ENCODE results near the gene PIK3C2B.

GRCh38 chr1:204450461-204451257, 43.9 kb downstream of the PIK3C2B start:
- TF ChIP-seq CTCF (IDR thresholded peaks at IDR 0.05; ENCODE audit: control extremely low read depth in 1 of 3, insufficient read depth in 1 of 3, low read depth in 1 of 3, low read length in 3 of 3): no peak
- no peak for TF ChIP-seq RAD21 (IDR thresholded peaks at IDR 0.05 in 1 of 2, conservative IDR thresholded peaks at IDR 0.05 in 1 of 2; ENCODE audit: low read depth in 2 of 2, low read length in 2 of 2)
- no peak for TF ChIP-seq ZNF274 (IDR thresholded peaks at IDR 0.05; ENCODE audit: borderline replicate concordance, extremely low read depth, low read length)
- TF ChIP-seq NANOG (IDR thresholded peaks at IDR 0.05; ENCODE audit: insufficient read depth, low read depth, low read length, poor library complexity, severe bottlenecking): no peak
- no peak for TF ChIP-seq TBP (IDR thresholded peaks at IDR 0.05; ENCODE audit: low read depth, low read length)
- TF ChIP-seq POLR2AphosphoS5 (IDR thresholded peaks at IDR 0.05; ENCODE audit: low read depth, low read length): no peak
- no peak for TF ChIP-seq BACH1 (IDR thresholded peaks at IDR 0.05; ENCODE audit: low read length)
- TF ChIP-seq HDAC6 (IDR thresholded peaks at IDR 0.05; ENCODE audit: low read depth, low read length): no peak
- TF ChIP-seq SP2 (IDR thresholded peaks at IDR 0.05; ENCODE audit: low read length): no peak
- no peak for TF ChIP-seq TAF7 (optimal IDR thresholded peaks at IDR 0.05; ENCODE audit: borderline replicate concordance, low read depth, low read length)
- no peak for TF ChIP-seq YY1 (IDR thresholded peaks at IDR 0.05; ENCODE audit: low read depth, low read length)
- no peak for TF ChIP-seq POLR2A (IDR thresholded peaks at IDR 0.05; ENCODE audit: control extremely low read depth in 1 of 2, low read depth in 2 of 2, low read length in 2 of 2)
- no peak for TF ChIP-seq SP1 (IDR thresholded peaks at IDR 0.05; ENCODE audit: low read depth, low read length)
- TF ChIP-seq GTF2F1 (IDR thresholded peaks at IDR 0.05; ENCODE audit: borderline replicate concordance, low read depth, low read length): no peak
